Stimulated activated naive CD8-positive, alpha-beta T cell treated with anti-CD3 and anti-CD28 coated beads, Interleukin-15, Interleukin-2, amounts not matched to agents 100 U/mL and 50 U/mL, for 24 hours (primary cell): ENCODE data around the gene TRIM25.
"Not testable (repeated sequence)": the region's sequence is repeated elsewhere in the genome, so short reads cannot be mapped to it uniquely, and the experiment has no call there.

Experiments used
- ATAC-seq: fragments of 150-1000 bp; cut with Tn5 transposase; one replicate; pipeline ENCODE4 v1.10.0; 2021
- DNase-seq: peaks from one replicate; pipeline ENCODE4 v3.0.0; 2021

Gene TRIM25

GRCh38 chr17:56913867-56914580 is at the start of gene TRIM25:
TSS of gene TRIM25 (minus strand) at chr17:56914049. CDS start at chr17:56913988, 61 bp downstream.
- DNase-seq: peak; percentile 90
- peak; percentile 80 for ATAC-seq

GRCh38 chr17:56960596-56961538 is 47.0 kb upstream of the TRIM25 start, which contains the start of gene COIL:
TSS of gene COIL (minus strand) at chr17:56961050. CDS start at chr17:56961019, 31 bp downstream.
- peak; percentile 98 for ATAC-seq
- peak; percentile 97 for DNase-seq

- no peak for ATAC-seq
- no peak for DNase-seq
These were observed 43.1 kb upstream of the TRIM25 start for GRCh38 chr17:56956992-56957391.

- ATAC-seq (no peak), DNase-seq (no peak)
These were observed 35.7 kb upstream of the TRIM25 start for GRCh38 chr17:56949595-56949994.

- DNase-seq: no peak
- ATAC-seq: no peak
These were observed 34.6 kb upstream of the TRIM25 start for GRCh38 chr17:56948491-56948890.

GRCh38 chr17:56947741-56948140 is 33.9 kb upstream of the TRIM25 start:
- no peak for ATAC-seq
- no peak for DNase-seq

GRCh38 chr17:56945938-56946505 is 32.2 kb upstream of the TRIM25 start:
- DNase-seq (no peak), ATAC-seq (no peak)

- ATAC-seq (no peak), DNase-seq (no peak)
These were observed 29.8 kb upstream of the TRIM25 start for GRCh38 chr17:56943505-56944125.

- DNase-seq (no peak), ATAC-seq (peak; percentile 45)
These were observed 26.1 kb upstream of the TRIM25 start for GRCh38 chr17:56939869-56940484.

GRCh38 chr17:56938206-56938605 is 24.4 kb upstream of the TRIM25 start:
- DNase-seq, ATAC-seq: not testable (repeated sequence)

- DNase-seq (no peak), ATAC-seq (no peak)
These were observed 23.8 kb upstream of the TRIM25 start for GRCh38 chr17:56937687-56938086.

GRCh38 chr17:56936697-56937322 is 23.0 kb upstream of the TRIM25 start:
- DNase-seq (no peak), ATAC-seq (no peak)

GRCh38 chr17:56935461-56935860 is 21.6 kb upstream of the TRIM25 start:
- no peak for DNase-seq
- ATAC-seq: no peak

- DNase-seq (no peak), ATAC-seq (peak; percentile 72)
These were observed 20.4 kb upstream of the TRIM25 start for GRCh38 chr17:56934280-56934679.

- no peak for ATAC-seq
These were observed 20.0 kb upstream of the TRIM25 start for GRCh38 chr17:56933868-56934267.

GRCh38 chr17:56933151-56933745 is 19.4 kb upstream of the TRIM25 start:
- ATAC-seq: no peak
- no peak for DNase-seq

More at GRCh38 chr17:56933868-56934267, 20.0 kb upstream of the TRIM25 start:
- no peak for DNase-seq

- ATAC-seq (no peak), DNase-seq (no peak)
These were observed 17.0 kb upstream of the TRIM25 start for GRCh38 chr17:56930739-56931337.

GRCh38 chr17:56929362-56929969 is 15.6 kb upstream of the TRIM25 start:
- DNase-seq (no peak), ATAC-seq (no peak)

GRCh38 chr17:56928586-56928985 is 14.7 kb upstream of the TRIM25 start:
- ATAC-seq (no peak), DNase-seq (no peak)

- no peak for ATAC-seq
- DNase-seq: no peak
These were observed 12.9 kb upstream of the TRIM25 start for GRCh38 chr17:56926704-56927103.
